T-cell (primary cell): ENCODE results near the gene NBPF3. TPM values are rescaled to one million over a fixed set of nuclear protein-coding genes. Genes with fewer than 3 reads are reported as not detected.

Experiments
- ATAC-seq, 4 experiments: fragments of 200-7000 bp in 3 of 4; fragments of 150-1000 bp in 1 of 4; cut with Tn5 transposase; replicated peaks in 1 of 4; 1 replicate in 3 of 4; 2 replicates in 1 of 4; pipeline ENCODE4 v1.10.0; 2021; ENCODE audit warnings: moderate library complexity in 3 of 4, mild to moderate bottlenecking in 2 of 4, moderate number of reproducible peaks in 1 of 4
- CTCF ChIA-PET, 2 donors: fragments of 300-600 bp; sonication (Branson Sonifier 250); formaldehyde crosslinking; loops; one replicate each; lab custom pipeline; 2022; ENCODE audit warnings: antibody characterized with exemption in 2 of 2; lab: Charles Lee
- POLR2A ChIA-PET, 2 donors: fragments of 300-600 bp; sonication (Branson Sonifier 250); formaldehyde crosslinking; loops; one replicate each; lab custom pipeline; 2022; ENCODE audit warnings: antibody characterized with exemption in 2 of 2; lab: Charles Lee
- DNase-seq, 35 experiments: peaks; one replicate each; pipeline versions ENCODE4 v3.0.0 to v3.0.0-alpha.2; 2013 to 2023
- H3K27ac ChIP-seq: one replicate; pipeline ENCODE4 v1.5.1; 2013; ENCODE audit warnings: low read length
- H3K27me3 ChIP-seq, 2 experiments: replicated peaks in 1 of 2; 1 replicate in 1 of 2; 2 replicates in 1 of 2; pipeline versions ENCODE4 v1.6.1 to v1.7.0; 2013; ENCODE audit warnings: low read length in 1 of 2, mixed read lengths in 1 of 2; ENCODE audit not compliant: control insufficient read depth in 2 of 2, insufficient read depth in 2 of 2; ENCODE audit errors: extremely low read depth in 1 of 2
- H3K36me3 ChIP-seq, 2 donors: 1 replicate in 1 of 2; 2 replicates in 1 of 2; pipeline versions ENCODE4 v1.6.1 to v1.7.0; 2013; ENCODE audit warnings: low read length in 1 of 2; ENCODE audit not compliant: control insufficient read depth in 2 of 2, insufficient read depth in 1 of 2; ENCODE audit errors: extremely low read depth in 1 of 2
- H3K4me1 ChIP-seq, 2 experiments: 1 replicate in 1 of 2; 2 replicates in 1 of 2; pipeline versions ENCODE4 v1.6.1 to v1.7.0; 2013; ENCODE audit warnings: low read length in 2 of 2, mixed read lengths in 1 of 2; ENCODE audit not compliant: insufficient read depth in 2 of 2, control insufficient read depth in 1 of 2; ENCODE audit errors: extremely low read depth in 1 of 2
- H3K4me3 ChIP-seq, 2 donors: 1 replicate in 1 of 2; 2 replicates in 1 of 2; pipeline versions ENCODE4 v1.5.1 to v1.7.0; 2013; ENCODE audit warnings: mild to moderate bottlenecking in 2 of 2, low read length in 1 of 2, moderate library complexity in 1 of 2; ENCODE audit not compliant: control insufficient read depth in 1 of 2; ENCODE audit errors: extremely low read depth in 1 of 2
- H3K9me3 ChIP-seq: 2 replicates; pipeline ENCODE4 v1.7.0; 2013
- H3K27ac Mint-ChIP-seq, 2 donors: one replicate each; pipeline ENCODE4 v1.8.0; 2020 to 2021; ENCODE audit warnings: mild to moderate bottlenecking in 2 of 2, mixed read lengths in 2 of 2
- H3K27me3 Mint-ChIP-seq, 2 donors: one replicate each; pipeline ENCODE4 v1.8.0; 2021 to 2022; ENCODE audit warnings: mixed read lengths in 2 of 2
- H3K36me3 Mint-ChIP-seq: one replicate; pipeline ENCODE4 v1.8.0; 2021; ENCODE audit warnings: mixed read lengths
- H3K4me1 Mint-ChIP-seq, 3 donors: one replicate each; pipeline ENCODE4 v1.8.0; 2020 to 2022; ENCODE audit warnings: mixed read lengths in 3 of 3, mild to moderate bottlenecking in 1 of 3
- H3K4me3 Mint-ChIP-seq, 3 donors: one replicate each; pipeline ENCODE4 v1.8.0; 2020 to 2022; ENCODE audit warnings: mild to moderate bottlenecking in 3 of 3, mixed read lengths in 3 of 3, moderate library complexity in 3 of 3
- H3K9me3 Mint-ChIP-seq, 3 donors: one replicate each; pipeline ENCODE4 v1.8.0; 2020 to 2022; ENCODE audit warnings: mixed read lengths in 3 of 3
- WGBS: methylation state at CpG from one replicate; pipeline ENCODE4 v1.1.5; 2013; ENCODE audit warnings: missing lambda C conversion rate; ENCODE audit not compliant: insufficient coverage; 5-methylcytosine and 5-hydroxymethylcytosine counted together
- total RNA-seq, 35 experiments: library from RNA in 6 of 35; stranded (reverse) in 6 of 35; fragments of 120-200 nt in 1 of 35; gene quantifications; one replicate each; pipeline versions ENCODE4 v1.2.1 to v1.2.4 and lab custom pipeline; 2013 to 2026

The NBPF3 gene
- total RNA-seq, 5 donors from 2014 or later (not counting 1 experiment from before 2014, with no cell fraction given): 8.3 to 17.9 (median 16.3) TPM

DNA sequence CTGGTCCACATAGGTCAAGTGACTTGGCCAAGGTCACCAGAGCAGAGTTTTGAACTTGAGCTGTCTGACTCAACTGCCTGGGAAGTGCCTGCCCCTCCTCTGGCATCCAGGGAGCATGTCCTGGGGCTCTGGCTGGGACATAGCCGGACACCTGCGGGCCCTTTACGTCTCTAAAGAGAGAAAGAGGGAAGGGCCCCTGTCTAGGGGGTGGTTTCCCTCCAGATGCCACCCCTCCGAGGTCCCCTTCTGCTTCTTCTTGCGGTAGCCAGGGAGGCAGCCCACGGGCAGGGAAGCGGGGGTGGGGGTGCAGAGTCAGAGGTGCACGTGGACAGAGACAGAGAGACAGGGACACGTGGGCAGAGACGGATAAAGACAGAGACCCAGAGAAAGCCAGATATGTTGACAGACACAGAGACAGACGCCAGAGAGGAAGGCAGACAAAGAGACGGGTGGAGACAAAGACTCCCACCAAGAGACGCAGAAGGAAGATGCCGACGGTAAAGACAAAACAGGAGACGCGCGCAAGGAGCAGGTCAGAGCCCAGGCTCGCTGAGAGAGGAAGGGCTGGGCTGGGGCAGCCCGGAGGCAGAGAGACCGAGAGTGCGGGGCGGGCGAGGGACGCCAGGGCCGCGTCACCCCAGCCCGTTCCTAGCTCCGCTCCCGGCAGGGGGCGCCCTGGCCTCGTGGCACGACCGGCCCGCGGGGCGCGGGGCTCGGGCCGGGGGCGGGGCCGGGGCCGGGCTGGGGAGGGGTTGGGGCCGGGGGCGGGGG lies 68.8 kb downstream of the NBPF3 start:
- peaks cover 0 to 9% of the 10 kb centered on the region in 2 experiments for H3K4me1 ChIP-seq
- H3K36me3 ChIP-seq: no peaks in the 10 kb centered on the region
- H3K4me1 Mint-ChIP-seq: peaks cover 6 to 10% (median 7%) of the 10 kb centered on the region in 3 donors
- ATAC-seq: peak; percentile 78 to 92 (median 85)
- H3K9me3 Mint-ChIP-seq: no peaks in the 10 kb centered on the region
- H3K27me3 ChIP-seq: peaks cover 7 to 59% of the 10 kb centered on the region in 2 experiments
- H3K4me3 ChIP-seq: no peak overlapping the region
- ChIA-PET CTCF (no interaction called here), POLR2A (no interaction called here)
- peak overlapping the region; percentile 37 to 75 (median 67) for H3K4me3 Mint-ChIP-seq
- no peaks in the 10 kb centered on the region for H3K9me3 ChIP-seq
- no peak overlapping the region for H3K27ac ChIP-seq
- peak overlapping the region in 1 of 2 donors; percentile 79 for H3K27ac Mint-ChIP-seq
- no peaks in the 10 kb centered on the region for H3K36me3 Mint-ChIP-seq
- peaks cover 56 to 62% of the 10 kb centered on the region in 2 donors for H3K27me3 Mint-ChIP-seq
- WGBS: 2% methylated on average over 17 of the region's 45 CpGs
- DNase-seq: peak in 34 of 35 experiments; percentile 8 to 70 (median 45)

DNA sequence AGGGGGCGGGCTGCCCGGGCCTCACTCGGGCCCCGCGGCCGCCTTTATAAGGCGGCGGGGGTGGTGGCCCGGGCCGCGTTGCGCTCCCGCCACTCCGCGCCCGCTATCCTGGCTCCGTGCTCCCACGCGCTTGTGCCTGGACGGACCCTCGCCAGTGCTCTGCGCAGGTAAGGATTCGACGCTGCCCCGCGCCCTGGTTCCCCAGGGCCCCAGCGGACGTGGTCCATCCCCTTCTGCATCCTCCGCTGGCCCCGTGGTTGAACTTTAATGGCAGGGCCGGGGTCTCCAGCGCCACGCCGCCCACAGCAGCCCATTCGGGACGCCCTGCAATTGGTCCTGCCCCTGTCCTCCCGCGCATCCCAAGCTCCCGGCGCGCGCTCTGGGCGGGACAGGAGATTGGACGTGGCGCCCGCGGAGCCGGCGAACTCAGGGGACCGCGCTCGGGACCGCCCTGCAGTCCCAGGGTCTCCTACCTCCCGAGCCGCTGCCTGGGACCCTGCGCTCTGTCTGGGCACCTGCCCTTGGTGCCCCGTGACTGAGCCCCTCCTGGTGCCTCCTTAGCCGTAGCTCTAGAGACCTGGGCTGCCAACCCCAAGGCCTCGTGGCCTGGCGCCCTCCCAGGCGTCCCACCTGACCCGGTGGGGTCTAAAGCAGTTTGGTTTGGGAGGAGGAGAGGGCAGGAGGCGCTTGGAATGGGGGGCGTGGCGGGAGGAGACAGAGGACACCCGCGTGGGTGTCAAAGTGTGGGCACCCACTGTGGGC lies 69.6 kb downstream of the NBPF3 start, which contains the start of gene ALPL:
Gene ALPL (plus strand): TSS at position 73 of the 762 bp plus-strand sequence. CDS start 44,659 bp downstream, outside the sequence.
- POLR2A ChIA-PET: no interaction called here
- CTCF ChIA-PET: no interaction called here
- H3K27ac ChIP-seq: no peak within 1 kb of the TSS
- no peak within 1 kb of the TSS for H3K4me3 ChIP-seq
- peaks cover 7 to 56% of the 10 kb centered on the region in 2 experiments for H3K27me3 ChIP-seq
- peak within 1 kb of the TSS; percentile 37 to 75 (median 67) for H3K4me3 Mint-ChIP-seq
- peaks cover 0 to 9% of the 10 kb centered on the region in 2 experiments for H3K4me1 ChIP-seq
- DNase-seq (no peak), ATAC-seq (peak in 3 of 4 experiments; percentile 11 to 33 (median 18))
- H3K9me3 Mint-ChIP-seq: no peaks in the 10 kb centered on the region
- H3K27me3 Mint-ChIP-seq: peaks cover 52 to 58% of the 10 kb centered on the region in 2 donors
- H3K27ac Mint-ChIP-seq: peak within 1 kb of the TSS in 1 of 2 donors; percentile 79
- no peaks in the 10 kb centered on the region for H3K36me3 ChIP-seq
- no peaks in the 10 kb centered on the region for H3K36me3 Mint-ChIP-seq
- peaks cover 6 to 10% (median 7%) of the 10 kb centered on the region in 3 donors for H3K4me1 Mint-ChIP-seq
- WGBS: 10% methylated on average over 64 of the region's 67 CpGs
- H3K9me3 ChIP-seq: no peaks in the 10 kb centered on the region

DNA sequence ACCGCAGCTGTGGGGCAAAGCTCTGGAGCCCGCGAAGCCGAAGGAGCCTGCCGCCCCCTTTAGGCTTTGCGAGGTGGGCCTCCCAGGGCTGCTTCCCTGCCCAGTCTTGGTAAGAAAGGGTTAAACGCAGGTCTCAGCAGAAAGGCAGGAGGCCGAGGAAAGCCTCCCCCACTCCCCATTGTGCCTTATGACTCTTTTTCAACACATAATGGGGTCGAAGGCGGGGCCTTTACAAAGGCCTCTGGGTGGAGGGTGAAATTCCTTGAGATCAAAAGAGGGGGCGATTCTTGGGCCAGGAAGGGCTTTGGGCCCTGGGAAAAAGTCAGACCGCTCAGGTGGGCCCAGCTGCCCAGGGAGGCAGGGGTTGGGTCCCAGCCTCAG lies 70.2 kb downstream of the NBPF3 start:
- ATAC-seq (no peak), DNase-seq (no peak)
- WGBS: 66% methylated on average over 8 of the region's 12 CpGs
- Mint-ChIP-seq H3K4me1 (peaks cover 6 to 10% (median 7%) of the 10 kb centered on the region in 3 donors), H3K27me3 (peaks cover 50 to 54% of the 10 kb centered on the region in 2 donors), H3K9me3 (no peaks in the 10 kb centered on the region), H3K36me3 (no peaks in the 10 kb centered on the region), H3K27ac (no peak overlapping the region), H3K4me3 (peak overlapping the region in 1 of 3 donors; percentile 48)
- no peak overlapping the region for H3K27ac ChIP-seq
- peaks cover 7 to 56% of the 10 kb centered on the region in 2 experiments for H3K27me3 ChIP-seq
- POLR2A ChIA-PET: no interaction called here
- CTCF ChIA-PET: no interaction called here
- no peaks in the 10 kb centered on the region for H3K9me3 ChIP-seq
- peaks cover 0 to 9% of the 10 kb centered on the region in 2 experiments for H3K4me1 ChIP-seq
- H3K36me3 ChIP-seq: no peaks in the 10 kb centered on the region
- H3K4me3 ChIP-seq: no peak overlapping the region

DNA sequence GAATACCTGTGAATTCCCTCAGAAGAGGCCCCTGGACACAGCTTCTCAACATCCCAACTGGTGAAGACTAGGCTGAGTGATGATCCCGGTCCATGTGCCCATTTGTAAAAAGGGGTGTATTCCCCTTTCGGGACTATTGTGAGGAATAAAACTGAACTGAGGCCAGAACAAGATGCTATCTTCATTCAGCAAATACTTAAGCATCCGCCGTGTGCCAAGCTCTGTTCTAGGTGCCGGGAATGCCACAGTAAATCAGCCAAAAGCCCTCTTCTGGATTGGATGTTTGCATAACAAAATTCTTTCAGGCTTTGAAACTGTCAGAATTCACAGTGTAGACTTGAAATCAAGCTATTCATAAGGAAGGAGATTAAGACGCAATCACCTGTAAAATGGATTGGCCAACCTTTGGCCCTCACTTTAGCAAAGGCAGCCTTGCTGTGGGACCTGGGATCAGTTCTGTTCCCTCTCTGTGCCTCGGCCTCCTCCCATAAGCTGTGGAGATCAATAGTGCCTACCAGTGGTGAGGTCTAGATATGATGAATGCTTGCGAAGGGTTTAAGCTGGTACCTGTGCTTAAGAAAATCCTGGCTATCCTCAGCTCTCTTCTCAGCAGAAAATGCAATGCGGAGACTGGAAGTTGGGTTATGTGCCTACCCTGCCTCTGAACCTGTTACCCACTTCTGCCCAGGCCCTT lies 71.1 kb downstream of the NBPF3 start:
- ATAC-seq (no peak), DNase-seq (no peak)
- H3K27me3 Mint-ChIP-seq: peaks cover 42 to 48% of the 10 kb centered on the region in 2 donors
- Histone ChIP-seq H3K27ac (no peak overlapping the region), H3K4me1 (peaks cover 0 to 9% of the 10 kb centered on the region in 2 experiments), H3K4me3 (no peak overlapping the region), H3K36me3 (no peaks in the 10 kb centered on the region), H3K9me3 (no peaks in the 10 kb centered on the region), H3K27me3 (peaks cover 7 to 56% of the 10 kb centered on the region in 2 experiments)
- WGBS: 89% methylated on average over 4 of the region's 9 CpGs
- no peaks in the 10 kb centered on the region for H3K36me3 Mint-ChIP-seq
- no peaks in the 10 kb centered on the region for H3K9me3 Mint-ChIP-seq
- H3K4me1 Mint-ChIP-seq: peaks cover 6 to 10% (median 7%) of the 10 kb centered on the region in 3 donors
- peak overlapping the region in 2 of 3 donors; percentile 2 to 48 for H3K4me3 Mint-ChIP-seq
- H3K27ac Mint-ChIP-seq: no peak overlapping the region
- POLR2A ChIA-PET: no interaction called here
- CTCF ChIA-PET: interaction anchor here in 1 of 2 donors (0.6 kb wide), 1 partner anchor 1796 kb away, joined by 5 read pairs; no protein-coding TSS in a partner anchor

DNA sequence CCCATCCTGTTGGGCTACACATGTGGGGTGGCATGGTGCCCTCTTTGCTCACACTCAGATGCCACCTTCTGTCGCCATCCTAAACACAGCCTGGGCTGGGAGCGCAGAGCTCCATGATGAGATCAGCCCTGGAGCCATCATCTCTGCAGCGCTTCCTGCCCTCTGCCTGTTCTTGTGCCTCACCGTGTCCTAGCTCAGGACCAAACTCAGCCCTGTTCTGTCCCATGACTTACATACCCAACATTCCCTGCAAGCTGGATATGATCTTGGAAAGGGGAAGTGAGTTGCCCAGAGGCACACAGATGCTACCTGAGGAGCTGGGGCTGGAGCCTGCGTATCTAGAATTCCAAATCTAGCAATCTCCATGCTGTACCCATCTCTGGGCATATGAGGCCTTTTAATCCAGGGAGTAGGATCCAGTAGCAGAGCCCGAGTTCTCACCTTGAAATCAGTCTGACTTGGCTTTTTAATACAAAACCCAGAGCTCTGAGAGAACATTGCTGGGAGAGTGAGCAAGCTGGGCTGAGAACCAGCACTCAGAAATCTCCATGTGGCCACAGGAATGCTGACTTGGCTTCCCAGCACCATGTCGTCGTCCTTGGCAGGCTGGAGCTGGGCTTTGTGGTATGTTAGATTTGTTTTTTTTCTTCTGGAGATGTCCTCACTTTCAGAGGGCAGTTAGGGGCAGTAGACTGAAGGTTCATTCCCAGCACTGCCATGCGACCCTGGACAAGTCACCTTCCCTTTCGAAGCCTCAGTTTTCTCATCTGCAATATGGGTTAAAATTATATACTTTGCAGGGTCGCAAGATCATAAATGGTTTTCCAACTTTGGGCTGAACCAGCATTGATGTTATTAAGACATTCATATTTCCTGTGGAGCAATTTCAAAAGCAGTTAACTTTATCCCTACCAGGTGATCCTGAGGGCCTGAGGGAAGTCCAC lies 71.9 kb downstream of the NBPF3 start:
- ChIA-PET CTCF (interaction anchor here in 1 of 2 donors (0.6 kb wide), 2 partner anchors 175 to 852 kb away, joined by 3 to 4 read pairs; no protein-coding TSS in a partner anchor), POLR2A (no interaction called here)
- Mint-ChIP-seq H3K9me3 (no peaks in the 10 kb centered on the region), H3K36me3 (no peaks in the 10 kb centered on the region), H3K4me1 (peaks cover 6 to 10% (median 7%) of the 10 kb centered on the region in 3 donors), H3K27ac (no peak overlapping the region), H3K4me3 (no peak overlapping the region), H3K27me3 (peaks cover 38 to 39% of the 10 kb centered on the region in 2 donors)
- H3K9me3 ChIP-seq: no peaks in the 10 kb centered on the region
- no peaks in the 10 kb centered on the region for H3K36me3 ChIP-seq
- H3K27me3 ChIP-seq: peaks cover 7 to 51% of the 10 kb centered on the region in 2 experiments
- DNase-seq: no peak
- H3K4me3 ChIP-seq: no peak overlapping the region
- ATAC-seq: no peak
- peaks cover 0 to 9% of the 10 kb centered on the region in 2 experiments for H3K4me1 ChIP-seq
- no peak overlapping the region for H3K27ac ChIP-seq
- 89% methylated on average over 4 of the region's 11 CpGs for WGBS
